Measurements from ENCODE around the gene OR5C1.
"Not testable (repeated sequence)": the region's sequence is repeated elsewhere in the genome, so short reads cannot be mapped to it uniquely, and the experiment has no call there.

Gene OR5C1

DNA sequence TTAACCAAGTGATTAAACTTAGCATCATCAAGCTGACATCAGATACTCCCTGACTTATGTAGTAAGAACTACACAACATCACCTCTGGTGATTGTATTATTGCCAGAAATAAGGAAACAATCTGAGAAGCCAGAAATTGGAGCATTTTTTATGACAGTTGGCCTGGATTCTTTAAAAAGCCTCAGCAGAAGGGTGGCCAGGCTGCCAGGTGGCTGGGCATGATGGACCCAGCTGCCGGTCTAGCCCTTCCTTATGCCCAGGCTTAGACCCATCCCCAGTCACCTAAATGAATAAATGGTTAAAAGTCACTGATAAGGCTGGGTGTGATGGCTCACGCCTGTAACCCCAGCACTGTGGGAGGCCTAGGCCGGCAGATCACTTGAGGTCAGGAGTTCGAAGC lies 24.0 kb downstream of the OR5C1 start:
- DNase-seq = no peak

GRCh38 chr9:122814545-122814944 lies 25.8 kb downstream of the OR5C1 start:
- no peak for DNase-seq

DNA sequence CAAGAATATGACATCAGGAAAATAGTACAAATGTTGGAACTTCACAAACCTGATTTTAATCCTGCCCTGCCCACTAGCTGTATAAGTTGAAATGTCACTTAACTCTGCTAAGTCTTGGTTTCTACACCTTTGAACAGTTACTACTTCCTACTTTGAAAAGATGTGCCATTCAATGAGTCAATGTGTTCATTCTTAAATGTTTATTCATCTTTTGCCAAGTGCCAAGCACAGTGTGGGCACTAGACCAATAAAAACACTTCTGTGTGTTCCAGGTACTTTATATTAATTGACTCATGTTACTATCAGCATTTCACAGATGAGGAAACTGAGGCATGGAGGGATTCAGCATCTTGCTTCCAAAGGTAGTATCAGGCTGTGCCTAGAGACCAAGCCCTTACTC lies 26.8 kb downstream of the OR5C1 start:
- DNase-seq = no peak

DNA sequence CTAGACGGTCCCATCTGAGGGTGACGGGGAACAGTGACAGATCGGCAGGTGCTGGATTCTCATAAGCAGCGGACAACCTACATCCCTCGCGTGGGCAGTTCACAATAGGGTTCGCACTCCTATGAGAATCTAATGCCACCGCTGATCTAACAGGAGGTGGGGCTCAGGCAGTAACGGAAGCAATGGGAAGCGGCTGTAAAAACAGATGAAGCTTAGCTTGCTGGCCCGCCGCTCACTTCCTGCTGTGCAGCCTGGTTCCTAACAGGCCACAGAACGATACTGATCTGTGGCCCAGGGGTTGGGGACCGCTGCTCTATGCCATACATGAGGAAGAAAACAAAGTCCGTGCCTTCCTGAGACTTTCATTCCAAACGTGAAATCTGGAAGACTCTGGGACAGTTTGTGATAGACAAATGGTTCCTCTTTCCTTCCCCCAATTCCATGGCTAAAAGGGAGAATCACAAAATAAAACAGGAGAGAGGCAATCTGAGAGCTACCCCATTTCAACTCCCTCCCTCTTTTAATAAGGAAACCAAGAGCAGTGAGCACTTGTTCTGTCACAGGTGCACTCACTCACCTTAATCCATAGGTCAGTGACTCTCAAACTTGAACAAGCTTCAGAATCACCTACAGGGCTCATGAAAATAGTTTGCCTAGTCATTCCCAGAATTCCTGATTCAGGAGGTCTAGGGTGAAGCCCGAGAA lies 27.6 kb downstream of the OR5C1 start:
- DNase-seq = no peak

DNA sequence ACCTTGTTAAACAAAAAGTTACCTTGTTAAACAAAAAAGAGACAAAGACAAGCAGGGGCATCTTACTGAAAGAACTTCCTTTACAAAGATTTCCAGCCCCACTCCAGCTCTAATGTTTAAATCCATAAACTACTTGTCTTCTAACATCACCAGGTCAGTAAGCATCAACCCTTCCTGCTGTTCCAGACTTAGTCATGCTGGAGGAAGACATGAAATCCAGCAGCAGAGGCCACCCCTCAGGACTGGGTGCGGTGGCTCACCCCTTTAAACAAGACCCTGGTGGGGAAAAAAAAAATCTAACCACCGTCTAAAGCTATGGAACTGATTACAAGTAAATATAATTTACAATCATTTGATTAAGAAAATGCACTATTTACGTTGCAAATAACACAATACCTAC lies 30.6 kb downstream of the OR5C1 start:
- no peak for DNase-seq

- no peak for DNase-seq
Measured at GRCh38 chr9:122819791-122820489, 31.2 kb downstream of the OR5C1 start.

GRCh38 chr9:122820490-122820845 lies 31.7 kb downstream of the OR5C1 start:
- no peak for DNase-seq

DNA sequence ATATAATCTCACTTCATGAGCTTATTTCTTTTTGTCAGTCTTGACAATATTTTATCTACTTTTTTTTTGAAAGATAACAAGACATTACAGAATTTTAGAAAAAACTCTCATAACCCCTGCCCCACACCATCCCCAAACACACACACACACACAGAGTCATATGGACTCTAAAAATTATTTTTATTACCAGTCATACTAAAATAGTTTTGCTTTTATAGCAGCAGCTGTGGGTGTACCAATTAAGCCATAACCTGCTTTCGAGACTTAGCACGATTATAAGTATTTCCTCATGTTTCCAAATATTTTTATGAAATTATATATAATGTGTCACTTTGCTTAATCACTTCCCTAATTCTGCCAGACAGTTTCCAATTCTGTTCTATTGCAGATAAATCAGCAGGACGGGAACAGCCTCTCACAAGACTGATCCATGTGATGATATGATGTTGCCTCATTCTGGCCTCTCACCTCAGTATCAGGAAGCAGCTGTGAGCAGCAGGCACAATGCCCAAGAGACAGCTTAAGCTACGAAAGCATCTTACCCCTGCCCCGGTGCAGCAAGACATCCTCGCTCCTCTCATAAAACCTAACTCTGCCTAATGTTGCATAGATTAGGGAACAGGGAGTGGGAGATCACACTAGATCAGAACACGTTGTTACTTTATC lies 32.7 kb downstream of the OR5C1 start:
- DNase-seq = no peak

DNA sequence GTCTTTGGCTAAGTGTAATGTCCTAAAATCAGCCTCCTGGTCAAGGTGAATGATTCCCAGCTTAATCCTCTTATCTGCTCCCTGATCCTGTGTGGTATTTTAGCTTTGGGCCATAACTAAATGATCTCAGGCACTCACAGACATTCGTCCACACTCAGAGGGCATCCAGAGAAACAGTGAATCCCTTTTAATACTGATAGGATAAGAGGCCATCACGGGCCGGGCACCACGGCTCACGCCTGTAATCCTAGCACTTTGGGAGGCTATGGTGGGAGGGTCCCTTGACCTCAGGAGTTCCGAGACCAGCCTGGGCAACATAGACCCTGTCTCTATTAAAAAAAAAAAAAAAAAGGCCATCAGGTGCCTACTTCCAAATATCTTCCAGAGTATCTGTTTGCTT lies 33.3 kb downstream of the OR5C1 start:
- DNase-seq = no peak

DNA sequence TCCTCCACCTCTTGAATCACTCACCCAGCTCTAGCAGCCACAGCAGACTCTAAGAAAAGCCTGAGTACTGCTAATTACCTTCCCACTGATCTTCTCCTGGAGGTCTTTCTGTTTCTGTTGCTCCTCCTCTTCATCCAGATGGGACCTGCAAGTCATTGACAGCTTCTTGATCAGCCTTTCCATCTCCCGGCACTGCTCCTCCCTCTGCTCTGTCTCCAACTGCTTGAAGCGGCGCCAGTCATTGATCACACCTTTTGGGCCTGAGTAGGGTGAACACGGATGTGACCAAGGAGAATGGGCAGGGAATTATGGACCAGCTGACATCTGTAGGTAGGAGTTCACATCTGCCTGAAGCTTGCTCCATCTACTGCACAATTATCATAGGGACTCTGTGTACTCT lies 34.2 kb downstream of the OR5C1 start:
- no peak for DNase-seq

- no peak for DNase-seq
Measured at GRCh38 chr9:122827761-122828093, 39.0 kb downstream of the OR5C1 start.

DNA sequence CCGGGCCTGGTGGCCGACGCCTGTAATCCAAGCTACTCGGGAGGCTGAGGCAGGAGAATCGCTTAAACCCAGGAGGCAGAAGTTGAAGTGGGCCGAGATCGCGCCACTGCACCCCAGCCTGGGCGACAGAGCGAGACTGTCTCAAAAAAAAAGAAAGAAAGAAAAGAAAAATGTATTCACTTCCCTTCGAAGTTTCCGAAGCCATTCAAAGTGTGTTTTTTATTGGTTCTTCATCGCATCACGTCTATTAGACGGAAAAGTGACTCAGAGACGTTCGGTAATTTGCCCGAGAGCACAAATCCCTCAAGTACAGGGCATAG lies 40.2 kb downstream of the OR5C1 start:
- not testable (repeated sequence) for DNase-seq

DNA sequence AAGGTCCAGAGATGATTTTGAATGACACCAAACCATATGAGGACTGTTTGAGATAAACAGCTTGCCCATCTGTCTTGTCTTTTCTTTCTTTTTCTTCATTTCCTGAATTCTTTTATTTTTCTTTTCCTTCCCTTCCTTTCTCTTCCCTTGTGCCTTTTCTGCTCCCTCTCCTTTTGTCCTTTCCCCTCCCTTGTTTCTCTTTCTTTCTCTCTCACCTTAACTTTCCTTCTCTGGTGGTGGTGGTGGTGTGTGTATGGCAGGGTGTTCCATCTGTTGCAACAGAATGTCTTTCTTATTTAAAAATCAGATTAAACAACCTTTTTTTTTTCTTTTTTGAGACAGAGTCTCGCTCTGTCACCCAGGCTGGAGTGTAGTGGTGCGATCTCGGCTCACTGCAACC lies 43.5 kb downstream of the OR5C1 start:
- no peak for DNase-seq

- no peak for DNase-seq
Measured at GRCh38 chr9:122835313-122835731, 46.6 kb downstream of the OR5C1 start.

DNA sequence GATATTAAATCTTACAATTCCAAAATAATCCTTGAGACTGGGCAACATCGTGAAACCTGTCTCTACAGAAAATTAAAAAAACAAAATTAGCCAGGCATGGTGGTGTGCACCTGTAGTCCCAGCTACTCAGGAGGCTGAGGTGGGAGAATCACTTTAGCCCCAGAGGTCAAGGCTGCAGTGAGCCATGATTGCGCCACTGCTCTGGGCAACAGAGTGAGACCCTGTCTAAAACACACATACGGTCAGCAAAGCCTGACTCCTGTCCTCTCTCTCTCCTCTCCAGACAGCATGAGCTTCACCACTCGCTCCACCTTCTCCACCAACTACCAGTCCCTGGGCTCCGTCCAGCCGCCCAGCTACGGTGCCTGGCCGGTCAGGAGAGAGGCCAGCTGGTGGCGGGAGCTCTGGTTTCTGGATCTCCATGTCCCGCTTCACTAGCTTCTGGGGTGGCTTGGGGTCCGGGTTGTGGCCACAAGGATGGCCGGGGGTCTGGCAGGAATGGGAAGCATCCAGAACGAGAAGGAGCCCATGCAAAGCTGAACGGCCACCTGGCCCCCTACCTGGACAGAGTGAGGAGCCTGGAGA lies 48.6 kb downstream of the OR5C1 start:
- DNase-seq = no peak

DNA sequence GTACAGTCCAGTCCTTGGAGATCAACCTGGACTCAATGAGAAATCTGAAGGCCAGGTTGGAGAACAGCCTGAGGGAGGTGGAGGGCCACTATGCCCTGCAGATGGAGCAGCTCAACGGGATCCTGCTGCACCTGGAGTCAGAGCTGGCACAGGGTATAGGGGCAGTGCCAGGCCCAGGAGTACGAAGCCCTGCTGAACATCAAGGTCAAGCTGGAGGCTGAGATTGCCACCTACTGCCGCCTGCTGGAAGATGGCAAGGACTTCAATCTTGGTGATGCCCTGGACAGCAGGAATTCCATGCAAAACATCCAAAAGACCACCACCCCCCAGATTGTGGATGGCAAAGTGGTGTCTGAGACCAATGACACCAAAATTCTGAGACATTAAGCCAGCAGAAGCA lies 49.7 kb downstream of the OR5C1 start:
- not testable (repeated sequence) for DNase-seq
